GM10847 (cell line): ENCODE measurements around the gene GPR180.

Experiments
- POLR2A ChIP-seq: IDR thresholded peaks from 2 replicates; pipeline ENCODE4 v1.6.1; 2011; ENCODE audit not compliant: insufficient read length; ENCODE audit errors: extremely low read depth

GPR180 gene

GRCh38 chr13:94662274-94662945, 60.8 kb downstream of the GPR180 start:
- TF ChIP-seq POLR2A: no peak

- TF ChIP-seq POLR2A: no peak
Observed at GRCh38 chr13:94664889-94665288, 63.2 kb downstream of the GPR180 start.

- no peak for TF ChIP-seq POLR2A
Observed at GRCh38 chr13:94666065-94666464, 64.4 kb downstream of the GPR180 start.

- TF ChIP-seq POLR2A: no peak
Observed at GRCh38 chr13:94667190-94667589, 65.5 kb downstream of the GPR180 start.

GRCh38 chr13:94672400-94672799, 70.7 kb downstream of the GPR180 start:
- TF ChIP-seq POLR2A: no peak

GRCh38 chr13:94673851-94674250, 72.2 kb downstream of the GPR180 start:
- no peak for TF ChIP-seq POLR2A

- TF ChIP-seq POLR2A: no peak
Observed at GRCh38 chr13:94674609-94675348, 73.1 kb downstream of the GPR180 start.

- no peak for TF ChIP-seq POLR2A
Observed at GRCh38 chr13:94677799-94678198, 76.1 kb downstream of the GPR180 start.

- TF ChIP-seq POLR2A: no peak
Observed at GRCh38 chr13:94678845-94679244, 77.2 kb downstream of the GPR180 start.

- TF ChIP-seq POLR2A: no peak
Observed at GRCh38 chr13:94679614-94680013, 78.0 kb downstream of the GPR180 start.

- TF ChIP-seq POLR2A: no peak
Observed at GRCh38 chr13:94682229-94682628, 80.6 kb downstream of the GPR180 start.

- no peak for TF ChIP-seq POLR2A
Observed at GRCh38 chr13:94683409-94683808, 81.8 kb downstream of the GPR180 start.
